Ishikawa (cell line): ENCODE data around the gene NANS.

Experiments used
- EP300 ChIP-seq: IDR thresholded peaks from 2 replicates; pipeline ENCODE4 v1.6.1; 2012; ENCODE audit warnings: borderline replicate concordance
- NFIC ChIP-seq: IDR thresholded peaks from 2 replicates; pipeline ENCODE4 v1.6.1; 2012
- REST ChIP-seq: IDR thresholded peaks from 2 replicates; pipeline ENCODE4 v1.6.1; 2012; ENCODE audit warnings: low read depth, mild to moderate bottlenecking
- TAF1 ChIP-seq: IDR thresholded peaks from 2 replicates; pipeline ENCODE4 v1.6.1; 2012; ENCODE audit warnings: low read depth, mild to moderate bottlenecking
- YY1 ChIP-seq: IDR thresholded peaks from 2 replicates; pipeline ENCODE4 v1.6.1; 2012; ENCODE audit warnings: low read depth

- TF ChIP-seq REST (no peak), TAF1 (no peak), YY1 (no peak), EP300 (no peak), NFIC (no peak)
Observed at GRCh38 chr9:98009936-98010335, 46.6 kb upstream of the NANS start.
